Activated CD8-positive, alpha-beta memory T cell treated with anti-CD3 and anti-CD28 coated beads for 48 hours (primary cell): ENCODE data around the gene GABARAP.

ENCODE experiments used
- DNase-seq, 3 experiments: peaks; one replicate each; pipeline ENCODE4 v3.0.0-alpha.2; 2020; ENCODE audit warnings: low read depth in 2 of 3, low spot score in 2 of 3

Gene GABARAP

DNA sequence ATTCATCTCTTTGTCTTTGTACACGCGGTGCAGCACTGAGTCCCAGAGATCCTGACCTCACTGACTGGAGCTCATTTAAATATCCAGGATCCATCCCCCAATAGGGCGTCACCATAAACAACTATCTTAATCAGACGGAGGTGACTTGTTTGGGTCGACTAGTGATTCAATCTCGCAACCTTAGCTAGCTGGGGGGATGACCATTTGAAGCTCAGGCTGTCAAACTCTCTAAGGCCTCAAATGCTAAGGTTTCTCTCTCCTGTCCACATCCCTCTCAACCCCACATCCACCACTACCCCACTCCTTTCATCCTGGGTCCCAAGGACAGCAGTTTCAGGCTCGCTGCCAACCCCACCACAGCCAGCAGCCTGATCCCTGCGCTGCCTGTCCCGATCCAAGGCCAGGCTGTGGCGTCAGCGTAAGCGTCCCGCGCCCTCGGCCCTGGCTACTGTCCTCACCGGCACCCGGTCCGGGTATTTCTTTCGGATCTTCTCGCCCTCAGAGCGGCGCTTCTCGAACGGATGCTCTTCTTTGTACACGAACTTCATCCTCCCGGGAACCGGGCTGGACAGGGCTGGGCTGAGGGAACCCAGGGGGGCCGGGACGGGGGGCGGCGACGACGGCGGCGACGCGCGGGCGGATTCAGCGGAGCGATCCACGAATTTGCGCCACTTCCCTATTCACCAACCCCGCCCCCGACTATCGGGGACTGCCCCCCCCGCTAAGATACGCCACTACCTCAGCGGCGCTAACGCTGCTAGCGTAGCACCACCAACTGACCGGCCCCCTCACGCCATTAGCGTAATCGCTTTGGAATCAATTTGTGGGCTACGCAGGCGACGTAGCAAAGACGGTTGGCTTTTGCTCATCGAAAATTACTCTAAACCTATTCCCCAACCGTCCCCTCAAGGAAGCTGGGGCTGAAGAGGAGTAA is at the start of gene GABARAP:
Gene GABARAP, minus strand, starts transcription at position 667 of the 934 bp plus-strand sequence. Its CDS starts 119 bp downstream, at position 548.
- peak; percentile 76 to 98 (median 93) for DNase-seq

DNA sequence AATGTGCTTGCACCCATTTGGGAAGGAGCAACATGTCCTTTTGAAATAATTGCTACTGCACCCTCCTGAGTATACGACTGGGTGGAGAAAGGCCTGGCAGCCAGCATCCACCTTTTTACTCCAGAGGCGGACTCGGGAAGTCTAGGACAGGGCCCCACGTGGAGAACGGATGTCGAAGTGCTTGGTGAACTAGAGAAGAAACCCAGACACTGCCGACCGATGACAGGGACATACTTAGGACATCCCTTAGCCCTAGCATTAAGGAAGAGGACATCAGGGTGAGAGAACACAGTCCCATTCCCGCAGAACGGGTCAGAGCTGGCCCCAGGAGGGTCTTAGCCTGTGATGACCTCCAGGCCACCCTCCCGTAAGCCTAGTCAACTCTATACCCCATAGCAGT is 48.4 kb upstream of the GABARAP start:
- DNase-seq: no peak

DNA sequence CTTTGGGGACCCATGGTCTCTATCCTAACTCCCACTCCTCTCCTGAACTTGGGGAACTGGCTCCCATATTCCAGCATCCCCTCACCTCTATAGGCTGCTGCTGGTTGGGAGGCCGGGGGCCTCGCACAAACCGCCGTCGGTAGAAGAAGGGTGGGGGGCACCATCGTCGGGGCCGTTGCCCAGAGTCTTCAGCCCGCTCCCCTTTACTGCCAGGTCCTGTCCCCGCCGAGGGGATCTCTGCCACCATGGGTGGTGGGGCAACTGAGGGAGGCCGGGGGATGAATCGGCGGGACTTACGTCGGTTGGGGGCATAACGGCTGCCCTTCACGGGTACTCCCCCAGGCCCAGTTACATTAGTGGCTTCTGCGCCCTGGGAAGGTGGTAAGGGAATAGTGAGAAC is 47.9 kb upstream of the GABARAP start:
- no peak for DNase-seq

DNA sequence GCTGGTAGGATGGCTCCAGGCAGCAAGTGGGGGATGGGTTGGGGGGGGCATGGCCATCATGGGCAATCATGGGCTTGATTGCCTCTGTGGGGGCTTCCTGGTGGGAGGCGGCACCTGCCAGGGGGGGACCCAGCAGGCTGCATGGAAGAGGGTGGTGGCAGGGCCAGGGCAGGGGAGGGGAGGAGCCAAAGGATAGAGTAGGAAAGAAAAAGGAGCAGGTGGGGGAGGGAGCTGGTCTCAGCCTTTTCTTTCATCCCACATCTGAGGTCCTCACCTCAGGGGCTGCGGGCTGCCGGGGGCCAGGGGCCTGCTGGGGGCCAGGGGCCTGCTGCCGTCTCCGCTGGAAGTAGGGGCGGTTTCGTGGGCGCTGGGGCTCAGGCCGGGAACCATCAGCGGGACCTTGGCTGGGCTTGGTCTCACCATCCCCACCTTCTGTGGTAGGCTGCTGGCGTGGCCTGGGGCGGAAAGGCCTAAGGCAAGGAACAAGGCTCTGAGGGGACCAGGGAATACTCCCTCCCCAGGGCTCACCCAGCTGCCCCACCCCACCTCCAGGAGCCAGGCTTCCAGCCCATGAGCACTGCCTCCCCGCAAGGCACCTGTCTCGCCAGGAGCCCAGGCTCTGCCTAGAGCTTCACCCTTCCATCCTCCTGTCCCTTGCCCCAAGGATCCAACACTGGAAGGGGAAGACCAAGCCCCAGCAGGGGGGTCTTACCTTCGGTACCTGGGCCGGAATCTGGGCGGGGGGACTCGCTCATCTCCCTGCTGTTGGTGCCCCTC is 47.2 kb upstream of the GABARAP start:
- DNase-seq: no peak

DNA sequence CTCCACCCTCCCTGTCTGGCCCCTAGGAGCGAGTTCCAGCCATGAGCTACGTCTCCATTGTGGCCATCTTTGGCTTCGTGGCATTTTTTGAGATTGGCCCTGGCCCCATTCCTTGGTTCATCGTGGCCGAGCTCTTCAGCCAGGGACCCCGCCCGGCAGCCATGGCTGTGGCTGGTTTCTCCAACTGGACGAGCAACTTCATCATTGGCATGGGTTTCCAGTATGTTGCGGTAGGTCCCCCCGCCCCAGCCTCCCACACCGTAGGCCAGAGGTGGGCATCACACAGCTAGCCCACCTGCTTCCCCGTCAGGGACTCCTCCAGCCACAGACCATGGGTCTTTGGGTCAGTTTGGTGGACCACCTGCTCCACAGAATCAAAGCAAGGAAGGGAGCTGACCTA is 43.4 kb upstream of the GABARAP start:
- no peak for DNase-seq

DNA sequence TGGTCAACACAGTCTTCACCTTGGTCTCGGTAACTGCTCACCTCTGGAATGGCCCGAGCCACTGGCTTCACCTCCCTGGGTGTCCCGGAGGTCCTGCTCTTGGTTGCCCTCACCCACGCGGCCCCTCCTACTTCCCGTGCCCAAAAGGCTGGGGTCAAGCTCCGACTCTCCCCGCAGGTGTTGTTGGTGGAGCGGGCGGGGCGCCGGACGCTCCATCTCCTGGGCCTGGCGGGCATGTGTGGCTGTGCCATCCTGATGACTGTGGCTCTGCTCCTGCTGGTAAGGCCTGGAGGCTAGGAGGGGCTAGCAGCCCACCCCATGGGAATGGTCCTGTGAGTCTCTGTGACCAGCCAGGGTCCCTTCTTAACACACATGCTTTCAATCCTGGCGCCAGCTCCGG is 42.7 kb upstream of the GABARAP start:
- DNase-seq: no peak

DNA sequence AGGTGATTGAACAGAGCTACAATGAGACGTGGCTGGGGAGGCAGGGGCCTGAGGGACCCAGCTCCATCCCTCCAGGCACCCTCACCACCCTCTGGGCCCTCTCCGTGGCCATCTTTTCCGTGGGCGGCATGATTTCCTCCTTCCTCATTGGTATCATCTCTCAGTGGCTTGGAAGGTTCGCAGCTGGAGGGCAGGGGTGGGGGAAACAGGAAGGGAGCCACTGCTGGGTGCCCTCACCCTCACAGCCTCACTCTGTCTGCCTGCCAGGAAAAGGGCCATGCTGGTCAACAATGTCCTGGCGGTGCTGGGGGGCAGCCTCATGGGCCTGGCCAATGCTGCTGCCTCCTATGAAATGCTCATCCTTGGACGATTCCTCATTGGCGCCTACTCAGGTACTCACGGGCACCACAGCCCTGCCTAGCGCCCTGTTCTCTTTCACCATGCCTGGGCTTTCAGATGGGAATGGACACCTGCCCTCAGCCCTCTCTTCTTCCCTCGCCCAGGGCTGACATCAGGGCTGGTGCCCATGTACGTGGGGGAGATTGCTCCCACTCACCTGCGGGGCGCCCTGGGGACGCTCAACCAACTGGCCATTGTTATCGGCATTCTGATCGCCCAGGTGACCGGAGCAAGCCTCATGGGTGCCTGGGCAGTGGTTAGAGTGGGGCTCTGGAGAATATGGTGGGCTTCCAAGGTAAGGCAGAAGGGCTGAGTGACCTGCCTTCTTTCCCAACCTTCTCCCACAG is 41.4 kb upstream of the GABARAP start:
- no peak for DNase-seq

DNA sequence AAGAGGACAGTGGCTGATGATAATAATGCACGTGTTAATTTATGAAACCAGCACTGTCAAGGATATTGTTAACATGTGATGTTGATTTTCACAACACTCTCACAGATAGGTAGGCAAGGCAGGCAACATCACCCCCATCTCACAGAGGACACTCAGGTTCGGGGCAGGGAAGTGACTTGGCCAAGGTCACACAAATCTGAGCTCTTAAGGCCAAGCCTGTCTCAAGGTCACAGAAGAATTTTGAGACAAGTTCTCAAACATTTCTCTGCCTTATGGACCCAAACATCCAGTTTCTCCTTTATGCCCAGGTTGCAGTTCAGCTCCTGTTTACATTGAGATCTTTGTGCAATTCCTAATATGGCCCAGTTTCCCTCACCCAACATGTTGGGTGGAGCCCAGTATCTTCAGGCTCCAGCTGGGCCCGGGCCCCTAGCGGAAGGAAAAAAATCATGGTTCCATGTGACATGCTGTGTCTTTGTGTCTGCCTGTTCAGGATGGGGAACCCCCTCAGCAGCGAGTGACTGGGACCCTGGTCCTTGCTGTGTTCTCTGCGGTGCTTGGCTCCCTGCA is 40.6 kb upstream of the GABARAP start:
- no peak for DNase-seq

DNA sequence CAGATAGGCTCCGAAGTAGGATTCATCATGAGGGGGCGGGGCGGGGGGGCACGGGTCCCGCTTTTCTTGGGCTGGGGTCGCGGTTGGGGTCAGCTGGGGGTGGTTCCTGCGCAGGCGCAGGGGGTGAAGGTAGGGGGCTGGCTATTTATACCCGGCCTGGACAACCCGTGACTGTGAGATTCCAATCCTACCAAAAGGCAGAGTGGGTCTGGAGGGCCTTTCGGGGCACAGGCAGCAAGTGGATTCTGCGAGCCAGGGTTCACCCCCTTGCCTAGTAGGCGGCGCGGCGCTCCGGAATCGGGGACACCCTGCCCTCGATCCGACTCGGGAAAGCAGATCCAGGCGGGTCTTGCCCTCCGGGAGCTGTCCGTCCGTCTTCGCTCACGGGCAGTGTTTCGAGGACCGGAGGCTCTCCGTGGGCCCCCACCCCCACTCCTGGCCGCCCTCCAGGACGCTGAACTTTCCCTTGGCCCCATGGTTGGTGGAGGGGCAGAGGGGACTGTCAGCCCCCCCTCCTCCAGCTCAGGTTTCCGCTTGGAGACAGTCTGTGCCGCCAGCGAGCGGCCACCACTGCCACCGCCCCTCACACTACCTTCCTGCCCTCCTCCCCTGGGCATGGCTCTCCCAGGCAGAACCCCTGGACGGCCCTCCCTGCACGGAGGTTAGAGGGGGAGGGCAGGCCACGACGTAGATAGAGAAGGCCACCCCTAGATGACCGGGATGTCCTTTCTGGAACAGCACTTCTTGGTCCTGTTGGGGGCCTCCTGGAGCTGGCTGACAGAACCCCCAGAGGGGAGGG is 39.9 kb upstream of the GABARAP start:
- DNase-seq: no peak

DNA sequence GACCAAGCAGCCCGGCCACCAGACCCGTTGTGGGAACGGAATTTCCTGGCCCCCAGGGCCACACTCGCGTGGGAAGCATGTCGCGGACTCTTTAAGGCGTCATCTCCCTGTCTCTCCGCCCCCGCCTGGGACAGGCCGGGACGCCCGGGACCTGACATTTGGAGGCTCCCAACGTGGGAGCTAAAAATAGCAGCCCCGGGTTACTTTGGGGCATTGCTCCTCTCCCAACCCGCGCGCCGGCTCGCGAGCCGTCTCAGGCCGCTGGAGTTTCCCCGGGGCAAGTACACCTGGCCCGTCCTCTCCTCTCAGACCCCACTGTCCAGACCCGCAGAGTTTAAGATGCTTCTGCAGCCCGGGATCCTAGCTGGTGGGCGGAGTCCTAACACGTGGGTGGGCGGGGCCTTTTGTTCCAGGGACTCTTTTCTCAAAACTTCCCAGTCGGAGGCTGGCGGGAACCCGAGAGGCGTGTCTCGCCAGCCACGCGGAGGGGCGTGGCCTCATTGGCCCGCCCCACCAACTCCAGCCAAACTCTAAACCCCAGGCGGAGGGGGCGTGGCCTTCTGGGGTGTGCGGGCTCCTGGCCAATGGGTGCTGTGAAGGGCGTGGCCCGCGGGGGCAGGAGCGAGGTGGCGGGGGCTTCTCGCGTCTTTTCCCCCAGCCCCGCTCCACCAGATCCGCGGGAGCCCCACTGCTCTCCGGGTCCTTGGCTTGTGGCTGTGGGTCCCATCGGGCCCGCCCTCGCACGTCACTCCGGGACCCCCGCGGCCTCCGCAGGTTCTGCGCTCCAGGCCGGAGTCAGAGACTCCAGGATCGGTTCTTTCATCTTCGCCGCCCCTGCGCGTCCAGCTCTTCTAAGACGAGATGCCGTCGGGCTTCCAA is 39.1 kb upstream of the GABARAP start, which contains the start of gene SLC2A4:
Gene SLC2A4, plus strand, starts transcription at position 645 of the 879 bp plus-strand sequence. Its CDS starts 217 bp downstream, at position 862.
- DNase-seq: peak; percentile 67 to 84 (median 82)

DNA sequence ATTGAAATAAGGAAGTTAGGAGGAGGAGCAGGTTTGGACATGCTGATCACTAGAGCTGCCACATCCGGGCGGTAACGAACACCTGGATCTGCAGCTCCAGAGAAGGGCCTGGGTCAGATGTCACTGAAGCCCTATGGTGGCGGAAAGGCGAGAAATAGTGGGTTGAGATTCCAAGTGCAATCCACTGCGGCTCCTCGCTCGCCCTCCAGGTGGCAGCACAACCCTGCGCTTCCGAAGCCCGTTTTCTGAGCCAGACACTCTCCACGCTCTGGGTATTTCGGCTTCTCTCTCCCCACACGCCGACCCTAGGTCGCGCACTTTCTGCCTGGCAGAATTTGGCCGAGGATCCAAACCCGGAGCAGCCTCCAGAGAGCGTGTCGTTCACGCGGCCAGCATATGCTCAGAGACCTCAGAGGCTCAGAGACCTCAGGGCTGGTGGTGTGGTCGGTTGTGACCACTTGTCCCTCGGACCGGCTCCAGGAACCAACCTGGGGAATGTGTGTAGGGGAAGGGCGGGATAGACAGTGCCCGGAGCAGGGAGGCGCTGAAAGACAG is 38.3 kb upstream of the GABARAP start:
- peak; percentile 61 to 74 (median 69) for DNase-seq

DNA sequence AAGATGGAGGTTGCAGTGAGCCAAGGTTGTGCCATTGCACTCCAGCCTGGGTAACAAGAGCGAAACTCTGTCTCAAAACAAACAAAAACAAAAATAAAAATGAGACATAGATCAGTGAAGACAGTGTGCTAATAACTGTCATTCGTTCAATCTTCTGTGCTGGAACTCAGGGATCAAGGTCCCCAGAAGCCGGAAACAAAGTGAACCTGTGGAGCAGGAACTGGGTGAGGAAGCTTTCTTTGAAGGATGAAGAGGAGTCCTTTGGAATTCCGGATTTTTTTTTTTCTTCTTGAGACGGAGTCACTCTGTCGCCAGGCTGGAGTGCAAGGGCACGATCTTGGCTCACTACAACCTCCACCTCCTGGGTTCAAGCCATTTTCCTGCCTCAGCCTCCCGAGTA is 37.2 kb upstream of the GABARAP start:
- no peak for DNase-seq

DNA sequence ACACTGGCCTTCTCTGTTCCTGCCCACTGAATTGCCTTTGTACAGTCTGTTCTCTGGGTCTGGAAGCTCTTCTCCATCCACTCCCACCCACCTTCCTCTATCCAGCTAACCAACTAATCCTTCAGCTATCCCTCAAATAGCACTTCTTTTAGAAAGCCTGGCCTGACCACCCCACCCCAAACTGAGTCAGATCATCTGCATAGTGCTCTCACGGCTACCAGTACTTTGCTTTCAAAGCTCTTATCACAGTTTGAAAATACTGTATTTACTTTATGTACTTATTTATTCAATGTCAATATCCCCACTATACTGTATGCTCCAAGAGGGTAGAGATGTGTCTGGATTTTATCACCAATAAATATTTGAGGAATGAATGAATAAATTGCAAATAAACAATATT is 24.5 kb upstream of the GABARAP start:
- DNase-seq: no peak

DNA sequence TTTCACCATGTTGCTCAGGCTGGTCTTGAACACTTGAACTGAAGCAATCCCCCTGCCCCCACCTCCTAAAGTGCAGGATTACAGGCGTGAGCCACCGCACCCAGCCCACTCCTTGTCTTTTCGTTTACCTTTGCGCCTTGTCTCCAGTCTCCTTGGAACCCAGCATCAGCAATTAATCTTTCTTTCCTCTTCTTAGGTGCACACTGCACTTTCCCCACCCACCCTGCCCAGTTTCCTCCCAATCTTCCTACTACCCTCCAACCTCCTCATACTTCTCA is 21.5 kb upstream of the GABARAP start:
- DNase-seq: no peak

DNA sequence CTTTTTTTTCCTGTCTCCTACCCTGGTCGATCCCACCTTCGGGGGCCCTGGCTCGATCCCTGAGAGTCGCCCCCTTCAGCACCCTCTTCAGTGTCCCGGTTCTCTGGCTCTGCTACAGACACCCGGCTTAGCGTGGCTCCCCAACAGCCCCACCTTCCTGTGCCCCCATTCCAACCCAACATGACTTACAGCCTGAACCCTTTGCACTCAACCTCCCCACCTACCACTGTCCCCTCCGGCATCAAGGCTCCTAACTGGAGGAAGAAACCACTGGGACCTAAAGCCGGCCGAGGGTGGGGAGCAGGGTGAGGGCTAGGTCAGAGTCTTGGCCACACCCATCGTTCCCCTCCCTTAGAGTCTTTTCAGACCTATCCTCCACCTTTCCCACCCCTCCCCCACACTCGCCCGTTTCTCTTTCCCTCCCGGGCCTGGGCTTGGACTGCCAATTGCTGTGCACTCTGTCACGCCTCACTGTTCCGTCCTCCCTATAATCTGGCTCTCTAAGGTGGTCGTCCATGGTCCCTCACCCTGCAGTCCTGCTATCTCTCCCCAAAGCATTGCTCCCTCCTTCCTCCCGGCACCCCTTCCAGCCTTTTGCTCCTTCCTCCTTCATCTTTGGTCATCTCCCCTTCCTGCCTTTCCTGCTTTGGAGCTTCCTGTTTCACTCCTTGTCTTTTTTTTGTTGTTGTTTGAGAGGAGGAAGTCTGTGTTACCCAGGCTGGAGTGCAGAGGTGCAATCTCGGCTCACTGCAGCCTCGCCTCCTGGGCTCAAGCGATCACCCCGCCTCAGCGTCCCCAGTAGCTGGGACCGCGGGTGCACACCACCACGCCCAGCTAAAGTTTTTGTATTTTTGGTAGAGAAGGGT is 20.9 kb upstream of the GABARAP start:
- no peak for DNase-seq

DNA sequence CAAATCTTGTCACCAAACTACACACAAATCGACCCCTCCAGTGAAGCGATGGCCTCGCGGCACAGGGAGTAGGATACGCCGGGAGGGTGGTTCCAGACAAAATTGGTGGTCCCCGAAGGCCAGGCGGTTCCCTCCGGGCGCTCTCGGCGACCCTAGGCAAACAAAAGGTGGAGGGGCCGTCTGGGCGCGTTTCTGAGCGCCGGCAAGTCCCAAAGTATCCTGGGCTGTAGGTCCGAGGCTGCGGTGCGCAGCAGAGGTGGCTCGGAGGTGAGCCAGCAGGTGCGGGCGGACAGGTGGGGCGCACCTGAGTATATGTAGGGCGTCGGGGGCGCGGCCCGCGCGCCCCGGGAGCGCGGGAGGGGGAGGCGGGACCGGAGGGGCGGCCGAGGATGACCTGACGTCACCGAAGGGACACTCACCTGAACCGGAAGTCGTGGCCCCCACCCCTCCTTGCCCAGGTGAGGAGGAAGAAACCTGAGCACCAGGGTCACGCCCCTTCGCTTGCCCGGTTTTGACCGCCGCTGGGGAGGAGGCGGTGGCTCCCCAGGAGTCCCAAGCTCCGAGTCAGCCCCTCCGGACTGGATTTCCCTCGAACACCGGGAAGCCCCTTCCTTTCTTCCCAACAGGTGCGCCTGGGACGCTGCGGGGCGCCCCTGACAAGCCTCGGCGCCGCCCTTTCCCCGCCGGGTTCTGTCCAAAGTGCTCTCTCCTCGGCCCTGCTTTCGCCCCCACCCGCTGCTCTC is 20.1 kb upstream of the GABARAP start, which contains the start of gene CLDN7:
Gene CLDN7, minus strand, starts transcription at position 287 of the 743 bp plus-strand sequence. CDS start 435 bp downstream, outside the sequence.
- no peak for DNase-seq
